Measurements from ENCODE around the gene MAL. TPM values are rescaled to one million over a fixed set of nuclear protein-coding genes. Genes with fewer than 3 reads are reported as not detected.

The MAL gene
- total and polyA plus RNA-seq, 8 donors, result 3.2 to 198 (median 26.9) TPM

- Histone ChIP-seq H3K4me3 (no peak overlapping the region), H3K36me3 (no peaks in the 10 kb centered on the region), H3K4me1 (peaks cover 0 to 14% (median 0%) of the 10 kb centered on the region in 4 donors), H3K9me3 (no peaks in the 10 kb centered on the region), H3K27me3 (peaks cover 0 to 27% (median 4%) of the 10 kb centered on the region in 3 donors), H3K27ac (no peak overlapping the region)
- no peak for DNase-seq
- no peak for TF ChIP-seq CTCF (IDR thresholded peaks at IDR 0.05)
- no peak for TF ChIP-seq POLR2A (IDR thresholded peaks at IDR 0.05)
- TF ChIP-seq POLR2AphosphoS5 (IDR thresholded peaks at IDR 0.05), result no peak
- no peak for TF ChIP-seq EP300 (IDR thresholded peaks at IDR 0.05)
- WGBS, 5 donors, result 78 to 83% (median 80%) methylated on average over 10 of the region's 10 CpGs
- intact Hi-C loops (cut with DNase I; ENCODE audit: low total_unique reads), result no loop called here
These were observed 7.2 kb upstream of the MAL start for GRCh38 chr2:95018301-95018700.

- no peak for DNase-seq
- 69 to 79% (median 77%) methylated on average over 12 of the region's 12 CpGs for WGBS, 5 donors
These were observed 6.5 kb upstream of the MAL start for GRCh38 chr2:95018861-95019550.

GRCh38 chr2:95019572-95019971 is 5.9 kb upstream of the MAL start:
- Histone ChIP-seq H3K4me1 (peaks cover 0 to 22% (median 0%) of the 10 kb centered on the region in 4 donors), H3K27ac (no peak overlapping the region), H3K4me3 (no peak overlapping the region), H3K36me3 (no peaks in the 10 kb centered on the region), H3K9me3 (no peaks in the 10 kb centered on the region), H3K27me3 (peaks cover 0 to 40% (median 16%) of the 10 kb centered on the region in 3 donors)
- TF ChIP-seq CTCF (IDR thresholded peaks at IDR 0.05), result no peak
- TF ChIP-seq POLR2AphosphoS5 (IDR thresholded peaks at IDR 0.05), result no peak
- WGBS, 5 donors, result 56 to 67% (median 62%) methylated on average over 4 of the region's 4 CpGs
- DNase-seq, result no peak
- intact Hi-C loops (cut with DNase I; ENCODE audit: low total_unique reads), result no loop called here

More at GRCh38 chr2:95018861-95019550, 6.5 kb upstream of the MAL start:
- TF ChIP-seq CTCF (IDR thresholded peaks at IDR 0.05) (no peak), POLR2AphosphoS5 (IDR thresholded peaks at IDR 0.05) (no peak), POLR2A (IDR thresholded peaks at IDR 0.05) (no peak), EP300 (IDR thresholded peaks at IDR 0.05) (no peak)
- H3K4me1 ChIP-seq, result peaks cover 0 to 16% (median 0%) of the 10 kb centered on the region in 4 donors
- no peaks in the 10 kb centered on the region for H3K36me3 ChIP-seq
- no peak overlapping the region for H3K4me3 ChIP-seq
- H3K27me3 ChIP-seq, result peaks cover 0 to 34% (median 10%) of the 10 kb centered on the region in 3 donors
- intact Hi-C loops (cut with DNase I; ENCODE audit: low total_unique reads), result no loop called here
- H3K27ac ChIP-seq, result no peak overlapping the region
- H3K9me3 ChIP-seq, result no peaks in the 10 kb centered on the region

- no peaks in the 10 kb centered on the region for H3K9me3 ChIP-seq
- 76 to 84% (median 79%) methylated on average over 9 of the region's 9 CpGs for WGBS, 5 donors
- peaks cover 2 to 31% (median 7%) of the 10 kb centered on the region in 4 donors for H3K4me1 ChIP-seq
- H3K36me3 ChIP-seq, result no peaks in the 10 kb centered on the region
- no peak overlapping the region for H3K4me3 ChIP-seq
- H3K27ac ChIP-seq, result no peak overlapping the region
- TF ChIP-seq EP300 (IDR thresholded peaks at IDR 0.05) (no peak), CTCF (IDR thresholded peaks at IDR 0.05) (no peak), POLR2AphosphoS5 (IDR thresholded peaks at IDR 0.05) (no peak), POLR2A (IDR thresholded peaks at IDR 0.05) (no peak)
- intact Hi-C loops (cut with DNase I; ENCODE audit: low total_unique reads), result no loop called here
- DNase-seq, result no peak
- H3K27me3 ChIP-seq, result peaks cover 0 to 49% (median 25%) of the 10 kb centered on the region in 3 donors
These were observed 5.1 kb upstream of the MAL start for GRCh38 chr2:95020275-95021022.

Measured in stomach (tissue), 9 donors.